HG02798 (cell line): ENCODE data around the gene TCF7L2.

Source experiments
- ATAC-seq: cut with Tn5 transposase; IDR thresholded peaks from one replicate; pipeline ENCODE4 v1.9.1; 2021; ENCODE audit warnings: mild to moderate bottlenecking; ENCODE audit not compliant: unreplicated experiment, poor library complexity

TCF7L2 gene

GRCh38 chr10:113084031-113084430 is 134.0 kb downstream of the TCF7L2 start:
- no peak for ATAC-seq

GRCh38 chr10:113085776-113086175 is 135.7 kb downstream of the TCF7L2 start:
- no peak for ATAC-seq

- no peak for ATAC-seq
Observed at GRCh38 chr10:113086282-113086681, 136.2 kb downstream of the TCF7L2 start.

- no peak for ATAC-seq
Observed at GRCh38 chr10:113087165-113088029, 137.3 kb downstream of the TCF7L2 start.

GRCh38 chr10:113088194-113088593 is 138.1 kb downstream of the TCF7L2 start:
- ATAC-seq, result no peak

- no peak for ATAC-seq
Observed at GRCh38 chr10:113089551-113089950, 139.5 kb downstream of the TCF7L2 start.

- ATAC-seq, result no peak
Observed at GRCh38 chr10:113091920-113092319, 141.9 kb downstream of the TCF7L2 start.

GRCh38 chr10:113093188-113094113 is 143.4 kb downstream of the TCF7L2 start:
- ATAC-seq, result no peak

GRCh38 chr10:113094114-113094486 is 144.1 kb downstream of the TCF7L2 start:
- ATAC-seq, result no peak

GRCh38 chr10:113095419-113096127 is 145.5 kb downstream of the TCF7L2 start:
- ATAC-seq, result no peak

- no peak for ATAC-seq
Observed at GRCh38 chr10:113096128-113096996, 146.3 kb downstream of the TCF7L2 start.

GRCh38 chr10:113097036-113097435 is 147.0 kb downstream of the TCF7L2 start:
- no peak for ATAC-seq

GRCh38 chr10:113099431-113100183 is 149.6 kb downstream of the TCF7L2 start:
- no peak for ATAC-seq

GRCh38 chr10:113100281-113100680 is 150.2 kb downstream of the TCF7L2 start:
- ATAC-seq, result no peak

- no peak for ATAC-seq
Observed at GRCh38 chr10:113103131-113103840, 153.2 kb downstream of the TCF7L2 start.

GRCh38 chr10:113104047-113104446 is 154.0 kb downstream of the TCF7L2 start:
- ATAC-seq, result no peak

- no peak for ATAC-seq
Observed at GRCh38 chr10:113108194-113108835, 158.3 kb downstream of the TCF7L2 start.

GRCh38 chr10:113108948-113109347 is 158.9 kb downstream of the TCF7L2 start:
- no peak for ATAC-seq
